Body of pancreas (tissue), 4 donors: ENCODE measurements around the gene OR1S1.

Experiments
- POLR2A ChIP-seq, 3 donors: fragments of 450-650 bp; IDR thresholded peaks; one replicate each; pipeline ENCODE4 v1.6.1; 2016; ENCODE audit warnings: antibody characterized with exemption in 3 of 3, mild to moderate bottlenecking in 2 of 3
- TF ChIP-seq, protein P1 (sequence below), 7 experiments: fragments of 450-650 bp in 4 of 7; fragments of 200-600 bp in 3 of 7; sonication (generic) in 3 of 7; IDR thresholded peaks; one replicate each; pipeline ENCODE4 v1.5.1; 2016 to 2019; ENCODE audit warnings: antibody characterized with exemption in 7 of 7

DNA sequence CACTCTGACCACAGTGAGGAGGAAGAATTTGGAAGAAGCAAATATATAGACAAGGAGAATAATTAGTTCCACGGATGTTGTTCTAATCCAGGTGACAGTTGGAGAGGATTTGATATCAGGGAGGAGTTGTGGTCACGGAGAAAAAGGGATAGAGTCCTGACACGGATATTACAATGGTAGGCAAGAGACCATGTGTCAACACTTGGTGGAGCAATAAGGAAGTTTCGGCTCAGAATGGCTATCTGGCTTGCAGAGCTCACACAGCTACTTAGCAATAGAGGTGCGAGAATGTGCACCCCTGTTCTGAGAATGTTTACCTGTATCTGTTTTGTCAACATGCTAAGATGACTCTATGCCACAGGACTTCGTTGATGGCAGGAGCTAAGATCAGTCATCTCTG, 34.1 kb upstream of the OR1S1 start:
- TF ChIP-seq POLR2A (IDR thresholded peaks at IDR 0.05) = no peak
- TF ChIP-seq, protein P1, sequence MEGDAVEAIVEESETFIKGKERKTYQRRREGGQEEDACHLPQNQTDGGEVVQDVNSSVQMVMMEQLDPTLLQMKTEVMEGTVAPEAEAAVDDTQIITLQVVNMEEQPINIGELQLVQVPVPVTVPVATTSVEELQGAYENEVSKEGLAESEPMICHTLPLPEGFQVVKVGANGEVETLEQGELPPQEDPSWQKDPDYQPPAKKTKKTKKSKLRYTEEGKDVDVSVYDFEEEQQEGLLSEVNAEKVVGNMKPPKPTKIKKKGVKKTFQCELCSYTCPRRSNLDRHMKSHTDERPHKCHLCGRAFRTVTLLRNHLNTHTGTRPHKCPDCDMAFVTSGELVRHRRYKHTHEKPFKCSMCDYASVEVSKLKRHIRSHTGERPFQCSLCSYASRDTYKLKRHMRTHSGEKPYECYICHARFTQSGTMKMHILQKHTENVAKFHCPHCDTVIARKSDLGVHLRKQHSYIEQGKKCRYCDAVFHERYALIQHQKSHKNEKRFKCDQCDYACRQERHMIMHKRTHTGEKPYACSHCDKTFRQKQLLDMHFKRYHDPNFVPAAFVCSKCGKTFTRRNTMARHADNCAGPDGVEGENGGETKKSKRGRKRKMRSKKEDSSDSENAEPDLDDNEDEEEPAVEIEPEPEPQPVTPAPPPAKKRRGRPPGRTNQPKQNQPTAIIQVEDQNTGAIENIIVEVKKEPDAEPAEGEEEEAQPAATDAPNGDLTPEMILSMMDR (IDR thresholded peaks at IDR 0.05) = no peak
